ENCODE measurements around the gene SLC8A2. TPM values are rescaled to one million over a fixed set of nuclear protein-coding genes. Genes with fewer than 3 reads are reported as not detected.

The SLC8A2 gene
- total and polyA plus RNA-seq, 2 donors (not counting 1 experiment from before 2014, with no cell fraction given) = 0.07 TPM; not detected in 1

DNA sequence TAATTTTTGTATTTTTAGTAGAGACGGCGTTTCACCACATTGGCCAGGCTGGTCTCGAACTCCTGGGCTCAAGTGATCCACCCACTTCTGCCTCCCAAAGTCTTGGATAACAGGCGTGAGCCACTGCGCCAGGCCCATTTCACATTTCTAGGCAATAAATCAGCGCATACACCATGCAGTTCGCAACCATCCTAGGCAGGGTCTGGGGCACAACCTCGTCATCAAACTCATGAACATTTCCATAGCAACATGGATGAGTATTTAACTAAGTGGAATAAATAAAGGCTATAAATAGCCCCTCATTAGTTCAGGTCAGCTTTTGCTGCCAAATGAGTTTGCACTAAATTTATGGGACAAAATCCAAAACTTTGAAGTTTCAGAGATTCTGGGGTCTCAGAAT, 60.6 kb downstream of the SLC8A2 start:
- Mint-ChIP-seq H3K27me3 (peaks cover 46% of the 10 kb centered on the region), H3K4me1 (peaks cover under 1% of the 10 kb centered on the region), H3K4me3 (no peak overlapping the region), H3K27ac (no peak overlapping the region), H3K9me3 (ENCODE audit: insufficient read depth) (no peaks in the 10 kb centered on the region)
- ATAC-seq (ENCODE audit: low read depth) (no peak), DNase-seq (no peak)
- Histone ChIP-seq H4K20me1 (ENCODE audit: control insufficient read depth, insufficient read depth, low read length, poor library complexity, severe bottlenecking) (no peaks in the 10 kb centered on the region), H3K9me3 (ENCODE audit: control extremely low read depth in 1 of 3, control insufficient read depth in 2 of 3, insufficient read depth in 1 of 3, low read length in 2 of 3) (peaks cover 0 to 12% (median 0%) of the 10 kb centered on the region in 3 donors), H3K27me3 (replicated peaks in 1 of 4; ENCODE audit: control extremely low read depth in 1 of 4, control insufficient read depth in 3 of 4, insufficient read depth in 4 of 4, low read length in 3 of 4) (peaks cover 0 to 22% (median 5%) of the 10 kb centered on the region in 4 experiments), H3K27ac (ENCODE audit: low read length in 2 of 2) (no peak overlapping the region), H3K4me2 (replicated peaks; ENCODE audit: low read depth, low read length, poor library complexity, severe bottlenecking) (no peak overlapping the region), H3K9ac (ENCODE audit: low read length) (no peak overlapping the region), H2AFZ (ENCODE audit: insufficient read depth, low read depth, low read length, poor library complexity, severe bottlenecking) (no peak overlapping the region), H3K36me3 (replicated peaks in 1 of 2; ENCODE audit: control extremely low read depth in 1 of 2, control insufficient read depth in 1 of 2, extremely low read depth in 1 of 2, insufficient read depth in 2 of 2, low read length in 1 of 2) (no peaks in the 10 kb centered on the region), H3K4me1 (ENCODE audit: control insufficient read depth in 2 of 2, insufficient read depth in 2 of 2, low read length in 2 of 2) (no peaks in the 10 kb centered on the region), H3K4me3 (ENCODE audit: control extremely low read depth in 1 of 5, extremely low read depth in 1 of 5, insufficient read depth in 1 of 5, low read depth in 2 of 5, low read length in 4 of 5) (no peak overlapping the region), H3K79me2 (ENCODE audit: control insufficient read depth, insufficient read depth, low read length) (no peaks in the 10 kb centered on the region)
- intact Hi-C loops (cut with micrococcal nuclease) = no loop called here
- WGBS (ENCODE audit: insufficient coverage) = 87% methylated on average over 6 of the region's 8 CpGs
- POLR2A ChIA-PET = no interaction called here
- TF ChIP-seq EZH2 (IDR thresholded peaks at IDR 0.05; ENCODE audit: borderline replicate concordance, insufficient read depth, low read depth, low read length, poor library complexity, severe bottlenecking) = no peak
- TF ChIP-seq, protein P1, sequence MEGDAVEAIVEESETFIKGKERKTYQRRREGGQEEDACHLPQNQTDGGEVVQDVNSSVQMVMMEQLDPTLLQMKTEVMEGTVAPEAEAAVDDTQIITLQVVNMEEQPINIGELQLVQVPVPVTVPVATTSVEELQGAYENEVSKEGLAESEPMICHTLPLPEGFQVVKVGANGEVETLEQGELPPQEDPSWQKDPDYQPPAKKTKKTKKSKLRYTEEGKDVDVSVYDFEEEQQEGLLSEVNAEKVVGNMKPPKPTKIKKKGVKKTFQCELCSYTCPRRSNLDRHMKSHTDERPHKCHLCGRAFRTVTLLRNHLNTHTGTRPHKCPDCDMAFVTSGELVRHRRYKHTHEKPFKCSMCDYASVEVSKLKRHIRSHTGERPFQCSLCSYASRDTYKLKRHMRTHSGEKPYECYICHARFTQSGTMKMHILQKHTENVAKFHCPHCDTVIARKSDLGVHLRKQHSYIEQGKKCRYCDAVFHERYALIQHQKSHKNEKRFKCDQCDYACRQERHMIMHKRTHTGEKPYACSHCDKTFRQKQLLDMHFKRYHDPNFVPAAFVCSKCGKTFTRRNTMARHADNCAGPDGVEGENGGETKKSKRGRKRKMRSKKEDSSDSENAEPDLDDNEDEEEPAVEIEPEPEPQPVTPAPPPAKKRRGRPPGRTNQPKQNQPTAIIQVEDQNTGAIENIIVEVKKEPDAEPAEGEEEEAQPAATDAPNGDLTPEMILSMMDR (IDR thresholded peaks at IDR 0.05) = no peak
- CTCF ChIA-PET = no interaction called here

DNA sequence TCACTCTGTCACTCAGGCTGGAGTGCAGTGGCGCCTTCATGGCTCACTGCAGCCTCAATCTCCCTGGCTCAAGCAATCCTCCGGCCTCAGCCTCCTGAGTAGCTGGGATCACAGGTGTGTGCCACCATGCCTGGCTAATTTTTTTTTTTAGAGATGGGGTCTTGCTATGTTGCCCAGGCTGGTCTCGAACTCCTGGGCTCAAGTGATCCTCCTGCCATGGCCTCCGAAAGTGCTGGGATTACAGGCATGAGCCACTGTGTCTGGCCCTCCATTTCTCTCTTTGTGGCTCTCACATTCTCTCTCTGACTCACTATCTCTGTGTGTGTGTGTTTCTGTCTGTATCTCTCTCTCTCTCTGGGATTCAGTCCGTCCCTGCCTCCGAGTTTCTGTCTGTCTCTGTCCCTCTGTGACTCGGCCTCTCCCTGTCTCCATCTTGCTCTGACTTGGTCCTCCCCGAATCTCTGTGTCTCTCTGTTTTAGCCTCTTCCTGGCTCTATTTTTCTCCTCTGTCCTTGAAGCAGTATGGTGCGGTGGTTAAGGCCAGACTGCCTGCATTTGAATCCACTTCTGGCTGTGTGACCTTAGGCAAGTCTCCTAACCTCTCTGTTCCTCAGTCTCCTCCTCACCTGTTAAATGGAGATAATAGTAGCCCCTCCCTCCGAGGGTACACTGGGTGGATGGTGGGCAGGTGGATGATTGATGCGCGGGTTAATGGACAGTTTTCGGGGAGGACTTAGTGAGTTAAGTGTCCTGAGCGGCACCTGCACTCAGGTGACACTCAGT, 63.3 kb downstream of the SLC8A2 start:
- H3K36me3 ChIP-seq (replicated peaks in 1 of 2; ENCODE audit: control extremely low read depth in 1 of 2, control insufficient read depth in 1 of 2, extremely low read depth in 1 of 2, insufficient read depth in 2 of 2, low read length in 1 of 2) = no peaks in the 10 kb centered on the region
- WGBS (ENCODE audit: insufficient coverage) = 91% methylated on average over 8 of the region's 14 CpGs
- Mint-ChIP-seq H3K27me3 (peaks cover 51% of the 10 kb centered on the region), H3K27ac (no peak overlapping the region), H3K4me1 (no peaks in the 10 kb centered on the region), H3K9me3 (ENCODE audit: insufficient read depth) (no peaks in the 10 kb centered on the region), H3K4me3 (no peak overlapping the region)
- no peak overlapping the region for H3K9ac ChIP-seq (ENCODE audit: low read length)
- no peaks in the 10 kb centered on the region for H3K4me1 ChIP-seq (ENCODE audit: control insufficient read depth in 2 of 2, insufficient read depth in 2 of 2, low read length in 2 of 2)
- no peak for ATAC-seq (ENCODE audit: low read depth)
- H3K27ac ChIP-seq (ENCODE audit: low read length in 2 of 2) = no peak overlapping the region
- no peak overlapping the region for H2AFZ ChIP-seq (ENCODE audit: insufficient read depth, low read depth, low read length, poor library complexity, severe bottlenecking)
- peaks cover 0 to 16% (median 0%) of the 10 kb centered on the region in 3 donors for H3K9me3 ChIP-seq (ENCODE audit: control extremely low read depth in 1 of 3, control insufficient read depth in 2 of 3, insufficient read depth in 1 of 3, low read length in 2 of 3)
- DNase-seq = no peak
- H3K27me3 ChIP-seq (replicated peaks in 1 of 4; ENCODE audit: control extremely low read depth in 1 of 4, control insufficient read depth in 3 of 4, insufficient read depth in 4 of 4, low read length in 3 of 4) = peaks cover 0 to 31% (median 10%) of the 10 kb centered on the region in 4 experiments
- no peak overlapping the region for H3K4me2 ChIP-seq (replicated peaks; ENCODE audit: low read depth, low read length, poor library complexity, severe bottlenecking)
- no peak overlapping the region for H3K4me3 ChIP-seq (ENCODE audit: control extremely low read depth in 1 of 5, extremely low read depth in 1 of 5, insufficient read depth in 1 of 5, low read depth in 2 of 5, low read length in 4 of 5)
- H3K79me2 ChIP-seq (ENCODE audit: control insufficient read depth, insufficient read depth, low read length) = no peaks in the 10 kb centered on the region
- no peaks in the 10 kb centered on the region for H4K20me1 ChIP-seq (ENCODE audit: control insufficient read depth, insufficient read depth, low read length, poor library complexity, severe bottlenecking)
- no peak for TF ChIP-seq EZH2 (IDR thresholded peaks at IDR 0.05; ENCODE audit: borderline replicate concordance, insufficient read depth, low read depth, low read length, poor library complexity, severe bottlenecking)
- TF ChIP-seq, protein P1 (IDR thresholded peaks at IDR 0.05) = no peak
- ChIA-PET POLR2A (no interaction called here), CTCF (no interaction called here)
- intact Hi-C loops (cut with micrococcal nuclease) = no loop called here
